NCI-H1092 treated with DMSO at 0.1 percent for 48 hours (cell line): ENCODE results near the gene SPOP.
A peak's percentile ranks its signal among the peaks of the same experiment; 100 is the strongest.
"Not testable (repeated sequence)": the region's sequence is repeated elsewhere in the genome, so short reads cannot be mapped to it uniquely, and the experiment has no call there.

Experiments
- DNase-seq: peaks from one replicate; lab custom pipeline; 2025; lab: John Stamatoyannopoulos, UW

SPOP gene

DNA sequence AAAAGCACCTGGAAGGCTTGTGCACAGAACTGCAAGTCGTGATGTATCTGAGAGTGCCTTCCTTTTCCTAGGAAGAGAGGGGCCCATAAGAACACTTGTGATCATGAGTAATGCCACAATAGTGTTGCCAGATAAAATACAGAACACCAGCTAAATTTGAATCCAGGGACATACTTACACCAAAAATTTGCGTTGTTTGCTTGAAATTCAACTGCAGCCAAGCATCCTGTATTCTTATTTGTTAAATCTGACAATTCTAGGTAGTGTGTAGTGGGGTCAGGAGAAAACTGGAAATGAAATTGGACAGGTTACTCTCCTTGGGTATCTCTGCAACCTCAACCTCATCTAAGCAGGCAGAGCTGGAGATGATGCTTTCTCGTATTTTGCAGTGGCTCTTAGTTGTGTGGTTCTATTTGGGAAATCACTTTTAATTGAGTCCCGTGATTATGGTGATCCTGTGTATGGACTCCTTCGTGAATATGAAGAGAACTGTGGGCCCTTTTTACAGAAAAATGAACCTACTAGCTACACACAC lies 17.9 kb upstream of the SPOP start:
- DNase-seq = no peak

DNA sequence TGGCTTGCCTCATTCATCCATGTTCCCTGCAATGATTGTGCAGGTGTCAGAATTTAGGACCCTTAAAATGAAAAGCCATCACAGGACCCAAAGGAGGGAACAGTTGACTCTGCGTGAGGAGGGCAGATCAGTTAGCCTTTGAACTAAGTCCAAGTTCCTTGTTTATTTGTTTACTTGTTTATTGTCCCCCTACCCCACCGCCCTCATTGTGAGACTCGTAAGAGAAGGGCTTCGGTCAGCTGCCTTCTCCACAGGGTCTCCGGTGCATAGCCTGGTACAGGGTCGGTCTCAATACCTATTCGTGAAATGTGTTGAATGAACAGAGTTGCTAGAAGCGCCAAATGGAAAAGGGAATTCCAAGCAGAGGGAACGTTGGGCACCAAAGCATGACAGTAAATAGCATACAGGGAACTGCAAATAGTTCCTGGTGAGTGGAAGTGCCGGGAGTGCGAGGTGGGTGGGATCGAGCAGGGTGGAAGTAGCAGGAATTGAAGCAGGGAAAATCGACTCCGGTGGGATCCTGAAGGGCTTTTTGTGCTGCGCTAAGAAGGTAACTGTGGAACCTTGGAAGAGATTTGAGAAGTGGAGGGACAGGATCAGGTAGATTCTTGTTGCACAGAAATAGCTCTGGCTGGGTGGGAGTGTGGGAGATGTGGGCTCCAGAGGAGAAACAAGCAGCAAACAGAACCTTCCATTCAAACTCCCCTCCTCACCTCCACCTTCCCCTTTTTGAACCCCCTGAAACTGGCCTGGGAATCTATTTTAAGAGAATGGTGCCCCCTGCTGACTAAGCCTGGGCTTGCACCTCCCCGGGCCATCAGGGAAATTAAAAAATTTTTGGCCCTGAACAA lies 17.2 kb upstream of the SPOP start:
- peak; percentile 20 for DNase-seq

DNA sequence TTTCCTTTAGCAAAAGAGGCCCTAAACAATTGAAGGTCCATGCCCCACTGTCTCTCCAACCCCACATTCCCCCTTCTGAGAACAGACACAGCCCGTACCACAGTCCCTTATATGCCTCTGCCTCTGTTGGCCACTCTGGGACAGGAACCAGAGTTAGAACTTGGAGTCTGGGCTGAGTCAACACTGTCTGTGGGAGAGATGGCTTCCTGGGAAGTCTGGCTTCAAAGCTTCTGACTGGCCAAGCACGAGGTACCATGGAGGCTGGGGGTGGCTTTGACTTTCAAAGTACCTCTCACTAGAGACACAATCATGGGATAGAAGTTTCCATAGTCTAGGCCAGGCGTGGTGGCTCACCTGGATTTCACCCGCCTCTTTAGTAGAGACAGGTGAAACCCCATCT lies 14.9 kb upstream of the SPOP start:
- no peak for DNase-seq

DNA sequence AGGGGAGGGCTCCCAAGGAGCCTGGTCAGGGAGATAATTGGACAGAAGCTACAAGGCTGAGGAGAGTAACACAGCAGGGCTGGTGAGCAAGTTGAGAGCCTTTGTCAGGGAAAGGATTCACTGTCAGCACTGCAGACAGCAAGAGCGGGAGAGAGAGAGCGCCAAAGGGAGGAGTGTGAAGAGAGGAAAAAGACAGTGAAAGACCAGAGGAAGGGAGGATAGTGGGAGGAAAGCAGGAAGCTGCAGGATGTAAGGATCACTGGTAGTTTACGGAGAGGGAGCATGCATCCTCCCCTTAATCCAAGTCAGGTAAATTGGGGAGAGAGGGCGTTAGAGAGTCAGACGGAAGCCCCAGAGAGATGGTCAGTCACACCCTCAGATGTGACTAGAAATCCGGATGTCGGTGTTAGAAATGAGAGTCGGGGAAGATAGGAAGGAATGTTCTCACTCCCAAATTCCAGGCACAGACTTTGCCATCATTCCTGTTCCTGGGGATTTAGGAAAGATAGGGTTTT lies 13.8 kb upstream of the SPOP start:
- no peak for DNase-seq

DNA sequence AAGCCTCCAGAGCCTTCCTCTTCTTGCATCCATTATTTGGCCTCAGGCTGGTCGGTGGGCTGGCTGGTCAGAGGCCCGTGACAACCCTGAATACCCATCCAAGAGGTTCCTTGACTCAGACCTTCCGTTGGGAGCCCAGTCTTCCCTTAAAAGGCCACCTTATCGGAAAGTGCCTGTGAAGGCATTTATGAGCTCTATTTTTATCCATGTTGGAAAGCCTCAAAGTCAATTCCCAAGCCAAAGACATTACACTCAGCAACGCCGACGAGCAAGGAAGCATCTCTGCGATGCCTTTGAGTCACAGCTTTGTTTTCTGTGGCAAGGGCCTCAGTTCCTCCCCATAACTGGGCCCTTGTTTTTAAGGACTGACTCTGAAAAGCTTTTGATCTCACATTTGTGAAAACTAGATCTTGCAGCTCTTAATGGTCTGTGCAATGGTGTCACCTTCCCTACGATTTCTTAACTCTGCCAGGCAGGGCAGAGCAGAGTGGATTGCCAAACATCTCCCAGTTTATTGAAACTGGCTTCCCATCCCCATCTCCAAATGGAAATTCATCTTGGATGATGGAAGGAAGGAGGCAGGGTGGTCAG lies 13.3 kb upstream of the SPOP start:
- DNase-seq = no peak

DNA sequence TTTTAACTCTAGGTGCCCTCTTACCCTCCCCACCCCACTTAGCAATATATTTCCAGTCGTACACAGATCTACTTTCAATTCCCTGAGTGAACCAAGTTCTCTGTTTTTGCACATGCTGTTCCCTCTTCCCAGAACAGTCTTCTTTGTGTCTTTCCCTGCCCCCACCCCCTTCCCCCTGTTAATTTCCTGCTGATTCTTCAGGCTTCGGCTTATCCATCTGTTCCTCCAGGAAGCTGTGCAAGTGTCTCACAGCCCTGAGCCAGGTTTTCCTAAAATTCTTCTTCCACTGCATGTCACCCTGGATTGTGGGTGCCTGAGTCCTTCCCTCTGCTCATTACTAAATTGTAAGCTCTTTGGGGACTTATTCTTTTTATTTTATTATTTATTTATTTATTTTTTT lies 12.4 kb upstream of the SPOP start:
- no peak for DNase-seq

DNA sequence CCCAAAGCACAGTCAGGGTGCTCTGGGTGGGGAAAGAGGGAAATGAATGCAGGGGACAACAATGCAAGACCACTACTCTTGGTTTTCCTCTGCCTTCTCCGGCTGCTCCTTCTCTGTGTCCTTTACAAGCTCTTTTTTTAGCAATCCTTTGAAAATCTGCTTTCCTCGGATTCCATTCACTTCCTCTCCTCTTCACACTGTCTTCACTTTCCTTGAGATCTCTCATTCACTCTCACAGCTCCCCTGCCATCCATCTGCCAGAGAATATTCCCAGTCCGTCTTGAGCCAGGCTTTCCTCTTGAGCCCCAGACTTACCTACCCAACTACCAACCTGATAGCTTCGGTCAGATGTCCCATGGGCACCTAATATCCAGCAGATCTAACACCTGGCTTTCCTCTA lies 11.0 kb upstream of the SPOP start:
- no peak for DNase-seq

DNA sequence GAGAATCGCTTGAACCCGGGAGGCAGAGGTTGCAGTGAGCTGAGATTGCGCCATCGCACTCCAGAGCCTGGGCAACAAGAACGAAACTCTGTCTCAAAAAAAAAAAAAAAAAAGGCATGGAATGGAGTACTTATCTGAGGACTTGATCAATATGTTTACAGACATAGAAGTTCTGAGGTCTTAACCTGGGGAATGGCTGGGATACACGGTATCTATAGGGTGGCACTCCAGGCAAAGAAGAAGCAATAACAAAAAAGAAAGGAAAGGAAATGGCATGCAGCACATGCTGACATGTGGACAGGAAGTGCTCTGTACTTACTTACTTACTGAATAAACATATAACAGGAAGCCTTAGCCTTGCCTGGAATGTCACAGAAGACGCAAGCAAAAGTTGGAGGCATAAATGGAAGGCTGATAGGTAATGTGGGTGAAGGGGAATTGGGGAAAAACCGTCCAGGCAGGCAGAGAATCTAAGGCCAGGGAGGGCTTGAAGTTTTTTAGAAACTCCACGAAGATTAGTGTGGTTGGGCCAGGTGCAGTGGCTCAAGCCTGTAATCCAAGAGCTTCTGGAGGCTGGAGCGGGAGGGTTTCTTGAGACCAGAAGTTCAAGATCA lies 10.1 kb upstream of the SPOP start:
- DNase-seq = no peak

DNA sequence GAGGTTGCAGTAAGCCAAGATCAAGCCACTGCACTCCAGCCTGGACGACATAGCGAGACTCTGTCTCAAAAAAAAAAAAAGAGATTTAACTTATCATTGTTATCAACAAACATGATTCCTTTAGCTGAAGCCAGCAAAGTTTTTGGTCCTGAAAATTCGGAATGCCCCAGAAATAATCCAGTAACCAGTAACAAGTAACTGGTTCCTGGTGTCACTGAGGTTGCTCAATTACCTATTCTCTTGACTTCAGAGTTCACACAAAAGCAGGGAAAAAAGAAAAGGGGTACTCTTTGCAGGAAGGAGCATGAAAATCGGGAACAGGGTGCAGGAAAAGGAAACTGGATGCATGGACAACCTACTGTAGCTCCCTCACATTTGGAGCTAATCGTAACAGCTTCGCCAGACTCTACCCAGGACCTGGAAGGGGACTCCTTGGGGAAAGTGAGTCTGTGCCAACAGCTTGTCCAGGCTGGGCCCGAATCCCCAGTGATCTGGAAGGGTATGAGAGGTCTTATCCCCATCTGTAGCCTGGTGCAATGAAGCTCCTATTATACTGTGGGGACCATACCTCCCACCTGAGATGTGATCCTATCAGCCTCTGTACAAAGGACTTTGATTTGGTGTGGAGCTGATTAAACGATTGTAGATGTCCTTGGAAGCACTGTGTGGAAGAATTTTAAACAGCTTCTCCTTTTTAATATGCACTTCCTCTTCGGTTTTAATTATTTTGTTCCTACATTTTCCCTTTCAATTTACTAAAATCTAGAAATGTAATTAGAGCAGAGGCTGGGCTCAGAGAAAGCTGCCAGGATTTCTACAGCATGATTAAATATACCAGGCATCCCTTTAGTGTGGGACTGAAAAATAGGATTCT lies 3.4 kb upstream of the SPOP start:
- DNase-seq = no peak

DNA sequence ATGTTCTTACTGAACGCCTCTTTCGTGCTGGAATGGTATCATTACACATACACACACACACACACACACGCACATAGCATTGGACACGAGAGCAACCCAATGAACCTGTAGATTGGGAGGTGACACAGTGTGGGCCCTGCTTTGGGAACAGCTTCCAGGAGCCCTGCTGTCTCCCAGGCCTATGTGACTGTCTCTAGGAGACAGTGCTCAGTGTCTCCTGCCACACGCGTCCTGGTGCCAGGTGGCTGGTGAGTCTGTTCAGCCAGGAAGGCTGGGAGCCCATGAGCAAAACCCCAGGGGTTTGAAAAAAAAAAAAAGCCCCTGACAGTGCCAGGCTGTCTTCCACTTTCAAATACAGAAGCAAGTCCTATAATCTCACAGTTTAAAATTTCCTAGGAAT lies 2.4 kb upstream of the SPOP start:
- peak; percentile 3 for DNase-seq

DNA sequence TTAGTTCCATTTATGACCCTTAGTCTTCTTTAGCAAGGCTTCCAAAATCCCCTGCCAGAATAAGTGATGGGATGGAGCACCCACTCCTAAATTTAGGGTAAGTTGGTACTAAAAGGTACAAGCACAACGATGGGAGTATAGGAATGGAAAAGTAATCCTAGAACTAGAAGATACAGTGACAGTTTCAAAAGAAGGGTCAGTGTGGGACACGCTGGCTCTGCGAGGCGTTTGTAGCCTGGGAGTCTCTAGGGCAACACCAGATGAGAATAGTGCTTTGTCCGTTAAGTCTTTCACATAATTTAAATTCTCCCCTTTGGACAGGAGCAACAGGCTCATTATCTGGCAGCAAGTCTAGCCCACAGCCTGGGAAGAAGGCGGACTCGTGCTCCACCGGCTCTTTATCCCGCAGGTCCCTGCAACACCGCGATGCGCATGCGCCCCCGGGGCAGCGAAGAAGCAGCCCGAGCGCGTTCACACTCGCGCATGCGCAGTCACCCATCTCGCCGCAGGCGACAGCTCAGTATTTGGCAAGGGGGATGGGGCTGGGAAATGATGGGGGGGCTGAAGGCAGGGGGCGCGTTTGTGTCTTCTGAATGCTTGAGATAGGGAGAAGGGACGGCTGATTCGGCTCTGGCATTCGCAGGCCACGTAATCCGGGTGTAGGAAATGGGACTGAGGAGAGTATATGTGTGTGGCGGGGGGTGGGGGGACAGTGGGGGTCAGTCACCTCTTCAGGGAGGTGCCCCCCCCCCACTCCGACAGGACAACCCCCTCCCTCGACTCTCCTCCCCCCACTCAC lies 564 bp downstream of the SPOP start:
- peak; percentile 89 for DNase-seq

DNA sequence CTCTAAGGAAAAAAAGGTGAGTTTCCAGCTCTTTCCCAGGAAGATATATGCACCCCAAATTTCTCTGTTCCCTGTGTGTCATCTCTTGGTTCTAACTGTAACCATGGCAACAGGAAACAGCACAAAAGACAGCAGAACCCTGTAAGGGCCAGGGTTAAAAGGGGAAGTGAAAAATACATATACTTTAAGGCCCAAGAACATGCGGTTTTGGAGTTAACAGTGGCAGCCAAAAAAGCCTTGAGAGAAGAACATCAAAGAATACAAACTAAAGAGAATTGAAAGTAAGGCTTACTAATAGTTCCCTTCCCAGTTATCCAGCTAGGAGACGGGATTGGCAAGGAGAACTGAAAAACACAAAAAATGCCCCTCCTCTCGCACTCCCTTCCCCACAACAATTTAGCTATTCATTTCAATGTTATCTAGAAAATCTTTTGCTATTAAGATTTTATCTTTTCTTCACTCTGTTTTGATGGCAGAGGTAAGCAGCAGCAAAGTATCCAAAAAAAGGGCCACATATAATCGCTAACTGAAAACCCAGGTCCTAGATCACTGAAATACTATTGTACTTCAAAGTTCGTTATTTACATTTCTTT lies 1.5 kb downstream of the SPOP start:
- DNase-seq = no peak

DNA sequence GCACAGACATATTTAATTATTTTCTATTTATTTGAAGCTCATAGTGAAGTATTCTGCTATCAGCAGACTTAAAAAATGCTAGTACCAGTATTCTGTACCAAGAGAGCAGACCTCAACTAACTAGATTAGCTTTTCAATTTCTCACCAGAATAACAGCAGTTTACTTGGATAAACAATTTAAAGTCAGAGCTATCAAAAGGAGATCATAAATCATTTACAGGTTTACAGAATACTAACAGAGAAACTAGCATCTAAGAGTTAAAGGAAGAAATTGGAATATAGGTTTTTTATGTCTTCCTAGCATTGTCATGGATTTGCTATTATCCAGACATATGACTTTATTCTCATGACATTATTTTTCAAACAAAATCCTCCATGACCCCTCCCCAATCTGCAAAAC lies 3.4 kb downstream of the SPOP start:
- DNase-seq = no peak

DNA sequence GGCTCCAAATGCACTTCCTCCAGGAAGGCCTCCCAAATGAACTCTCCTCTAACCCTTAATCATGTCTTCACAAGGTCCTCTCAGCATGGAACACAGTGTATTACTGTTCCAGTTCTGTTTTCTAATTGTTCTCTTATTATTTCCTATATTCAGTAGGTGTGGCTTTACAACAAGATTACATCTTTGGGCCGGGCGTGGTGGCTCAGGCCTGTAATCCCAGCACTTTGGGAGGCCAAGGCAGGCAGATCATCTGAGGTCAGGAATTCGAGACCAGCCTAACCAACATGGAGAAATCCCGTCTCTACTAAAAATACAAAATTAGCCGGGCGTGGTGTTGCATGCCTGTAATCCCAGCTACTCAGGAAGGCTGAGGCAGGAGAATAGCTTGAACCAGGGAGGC lies 4.2 kb downstream of the SPOP start:
- not testable (repeated sequence) for DNase-seq

DNA sequence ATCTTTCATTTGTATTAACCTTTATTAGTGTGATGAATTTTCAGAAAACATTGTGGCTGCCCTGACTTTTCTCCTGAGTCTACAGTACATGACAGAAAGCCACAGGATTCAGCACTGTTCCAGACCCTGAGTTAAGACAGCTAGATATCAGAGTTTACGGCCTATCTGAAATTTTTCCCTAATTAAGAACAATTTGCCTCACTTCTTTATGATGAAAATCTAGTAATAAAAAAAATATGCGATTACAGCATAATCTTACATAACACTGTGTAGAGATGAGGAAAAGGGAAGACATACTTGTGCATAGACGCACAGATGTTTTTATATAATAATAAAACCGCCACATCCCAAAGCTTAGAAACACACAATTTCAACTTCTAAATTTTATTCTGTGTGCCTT lies 7.3 kb downstream of the SPOP start:
- no peak for DNase-seq

DNA sequence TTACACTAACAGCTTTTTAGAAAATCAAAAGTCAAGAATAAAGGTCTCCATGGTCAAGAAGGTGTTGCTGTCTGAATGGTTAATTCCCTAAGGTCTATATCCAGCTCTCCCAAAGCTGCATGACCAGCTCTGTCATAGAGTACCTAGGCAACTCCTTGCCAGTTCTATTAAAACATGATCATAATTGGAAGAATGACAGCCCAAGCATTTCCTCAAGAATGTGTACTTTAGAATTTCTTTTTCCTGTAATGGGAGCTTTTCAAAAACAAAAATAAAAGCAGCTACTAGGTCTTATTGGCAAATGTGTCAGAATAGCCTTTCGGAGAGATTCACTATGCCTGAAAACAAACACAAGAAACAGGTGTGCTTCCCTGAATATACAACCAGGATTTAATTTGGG lies 7.9 kb downstream of the SPOP start:
- no peak for DNase-seq

DNA sequence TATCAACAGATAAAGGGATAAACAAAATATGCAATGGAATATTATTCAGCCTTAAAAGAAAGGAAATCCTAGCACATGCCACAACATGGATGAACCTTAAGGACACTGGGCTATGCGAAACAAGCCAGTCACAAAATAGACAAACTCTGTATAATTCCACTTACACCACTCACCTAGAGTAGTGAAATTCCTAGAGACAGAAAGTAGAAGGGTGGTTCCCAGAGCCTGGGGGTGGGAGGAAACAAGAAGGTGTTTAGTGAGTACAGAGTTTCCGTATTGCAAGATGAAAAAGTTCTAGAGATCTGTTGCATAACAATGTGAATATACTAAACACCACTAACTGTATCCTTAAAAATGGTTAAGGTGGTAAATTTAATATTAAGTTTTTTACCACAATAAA lies 10.0 kb downstream of the SPOP start:
- no peak for DNase-seq

DNA sequence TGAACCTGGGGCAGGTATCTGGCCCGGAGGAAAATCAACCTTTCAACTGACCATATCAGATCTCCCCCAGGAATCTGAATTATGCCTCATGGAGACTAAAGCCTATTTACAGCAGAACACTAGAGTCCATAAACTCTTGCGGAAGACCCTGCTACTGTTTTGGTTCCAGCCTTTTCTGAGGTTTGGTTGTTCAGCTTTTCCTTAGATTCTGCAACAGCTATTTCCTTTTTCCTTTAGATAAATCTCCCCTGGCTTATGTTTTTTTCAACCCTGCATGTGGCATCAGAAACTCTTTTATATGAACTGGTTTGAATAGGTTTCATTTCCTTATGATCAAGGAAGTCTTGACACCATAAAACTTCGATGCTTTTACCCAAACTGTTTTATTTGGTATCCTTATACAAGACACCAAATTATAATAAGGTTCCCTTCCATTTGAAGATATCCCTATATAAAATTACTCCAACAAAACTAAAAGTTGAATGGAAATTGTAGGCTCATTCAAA lies 13.1 kb downstream of the SPOP start:
- DNase-seq = no peak

DNA sequence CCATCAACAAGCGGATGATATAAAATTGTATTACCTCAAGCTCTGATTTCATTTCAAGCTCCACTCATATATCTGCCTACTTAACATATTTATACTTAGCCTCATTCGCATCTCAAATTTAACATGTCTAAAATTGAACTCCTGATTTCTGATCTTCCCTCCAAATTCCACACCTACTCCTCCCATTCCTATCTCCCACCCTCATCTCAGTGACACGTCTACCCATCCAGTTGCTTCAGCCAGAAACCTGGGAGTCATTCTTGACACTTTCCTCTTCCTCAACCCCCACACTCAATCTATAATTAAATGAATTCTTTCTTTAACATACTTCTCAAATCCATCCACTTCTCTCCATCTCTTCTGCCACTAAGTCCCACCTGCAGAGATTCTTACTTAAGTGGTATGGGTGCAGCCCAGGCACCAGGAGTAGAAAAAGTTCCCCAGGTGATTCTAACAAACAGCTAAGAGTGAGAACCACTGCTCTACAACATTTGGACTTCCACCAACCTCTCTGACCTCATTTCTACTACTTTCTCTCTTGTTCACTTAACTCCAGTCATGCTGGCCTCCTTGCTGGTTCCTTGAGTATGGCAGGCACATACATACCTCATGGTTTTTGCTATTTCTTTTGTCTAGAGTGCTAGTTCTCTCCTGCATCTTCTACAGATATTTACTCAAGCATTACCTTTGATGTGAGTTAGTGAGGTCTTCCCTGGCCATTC lies 18.1 kb downstream of the SPOP start:
- DNase-seq = no peak

DNA sequence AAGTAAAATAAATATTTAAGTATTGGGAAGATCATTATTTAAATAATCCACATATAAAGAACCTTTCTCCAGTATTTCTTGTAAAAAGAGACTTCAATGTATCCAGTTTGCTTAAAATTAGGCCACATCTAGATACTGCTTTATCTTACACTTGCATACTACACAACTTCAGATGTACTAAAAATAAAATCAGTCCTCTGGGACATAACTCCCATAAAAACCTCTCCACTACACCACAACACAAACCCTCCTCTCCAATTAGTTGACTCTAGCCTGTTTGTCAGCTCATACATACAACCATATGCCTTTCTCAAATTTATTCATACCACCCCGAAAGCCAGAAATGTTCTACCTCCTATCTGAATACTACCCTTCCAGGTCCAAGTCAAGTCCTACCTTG lies 21.6 kb downstream of the SPOP start:
- no peak for DNase-seq
